ENCODE measurements around the gene ACAT1.
"Not testable (repeated sequence)": the region's sequence is repeated elsewhere in the genome, so short reads cannot be mapped to it uniquely, and the experiment has no call there.

Gene ACAT1

GRCh38 chr11:108147150-108147549, 25.8 kb downstream of the ACAT1 start:
- DNase-seq: no peak

- DNase-seq: no peak
Observed at GRCh38 chr11:108148556-108148955, 27.2 kb downstream of the ACAT1 start.

GRCh38 chr11:108154591-108154990, 33.2 kb downstream of the ACAT1 start:
- DNase-seq: no peak

- DNase-seq: no peak
Observed at GRCh38 chr11:108160970-108161566, 39.7 kb downstream of the ACAT1 start.

GRCh38 chr11:108162878-108163277, 41.5 kb downstream of the ACAT1 start:
- DNase-seq: not testable (repeated sequence)

- DNase-seq: no peak
Observed at GRCh38 chr11:108167624-108168023, 46.3 kb downstream of the ACAT1 start.

- no peak for DNase-seq
Observed at GRCh38 chr11:108170184-108170583, 48.8 kb downstream of the ACAT1 start.

- no peak for DNase-seq
Observed at GRCh38 chr11:108177570-108177969, 56.2 kb downstream of the ACAT1 start.

- no peak for DNase-seq
Observed at GRCh38 chr11:108193725-108194124, 72.4 kb downstream of the ACAT1 start.

- no peak for DNase-seq
Observed at GRCh38 chr11:108196901-108197300, 75.5 kb downstream of the ACAT1 start.
